ENCODE results near the gene CFAP74.

- TF ChIP-seq CTCF (IDR thresholded peaks at IDR 0.05; ENCODE audit: poor library complexity, severe bottlenecking) (no peak), EZH2 (IDR thresholded peaks at IDR 0.05; ENCODE audit: borderline replicate concordance, insufficient read depth, low read length, poor library complexity, severe bottlenecking) (no peak)
These were observed 18.1 kb downstream of the CFAP74 start for GRCh38 chr1:1985375-1986050.

All from neural cell (in vitro differentiated cells).